Measurements from ENCODE around the gene UBE3C.
"Not testable (repeated sequence)": the region's sequence is repeated elsewhere in the genome, so short reads cannot be mapped to it uniquely, and the experiment has no call there.

The UBE3C gene

GRCh38 chr7:157274991-157275427 is 136.3 kb downstream of the UBE3C start:
- DNase-seq: no peak

DNA sequence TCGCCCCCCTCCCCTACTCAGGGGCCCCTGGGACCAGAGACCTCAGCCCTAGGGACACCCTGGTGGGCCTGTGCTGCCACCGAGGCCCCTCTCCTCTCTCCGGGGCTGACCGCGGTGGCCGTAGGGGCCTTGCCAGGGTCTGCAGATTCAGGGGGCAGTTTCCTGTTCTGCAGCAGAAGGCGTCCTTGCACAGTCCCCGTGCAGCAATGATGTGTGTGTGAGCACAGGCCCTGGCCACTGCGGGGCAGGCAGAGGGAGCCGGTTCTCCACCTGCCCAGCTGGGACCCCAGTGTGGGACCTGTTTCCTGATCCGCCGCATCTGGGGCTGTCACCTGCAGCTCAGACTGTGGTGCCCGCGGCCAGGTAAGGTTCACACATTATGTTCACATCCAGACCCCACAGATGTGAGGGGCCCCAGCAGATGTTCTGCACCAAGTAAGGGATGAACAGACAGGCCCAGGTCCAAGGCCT is 137.4 kb downstream of the UBE3C start:
- no peak for DNase-seq

DNA sequence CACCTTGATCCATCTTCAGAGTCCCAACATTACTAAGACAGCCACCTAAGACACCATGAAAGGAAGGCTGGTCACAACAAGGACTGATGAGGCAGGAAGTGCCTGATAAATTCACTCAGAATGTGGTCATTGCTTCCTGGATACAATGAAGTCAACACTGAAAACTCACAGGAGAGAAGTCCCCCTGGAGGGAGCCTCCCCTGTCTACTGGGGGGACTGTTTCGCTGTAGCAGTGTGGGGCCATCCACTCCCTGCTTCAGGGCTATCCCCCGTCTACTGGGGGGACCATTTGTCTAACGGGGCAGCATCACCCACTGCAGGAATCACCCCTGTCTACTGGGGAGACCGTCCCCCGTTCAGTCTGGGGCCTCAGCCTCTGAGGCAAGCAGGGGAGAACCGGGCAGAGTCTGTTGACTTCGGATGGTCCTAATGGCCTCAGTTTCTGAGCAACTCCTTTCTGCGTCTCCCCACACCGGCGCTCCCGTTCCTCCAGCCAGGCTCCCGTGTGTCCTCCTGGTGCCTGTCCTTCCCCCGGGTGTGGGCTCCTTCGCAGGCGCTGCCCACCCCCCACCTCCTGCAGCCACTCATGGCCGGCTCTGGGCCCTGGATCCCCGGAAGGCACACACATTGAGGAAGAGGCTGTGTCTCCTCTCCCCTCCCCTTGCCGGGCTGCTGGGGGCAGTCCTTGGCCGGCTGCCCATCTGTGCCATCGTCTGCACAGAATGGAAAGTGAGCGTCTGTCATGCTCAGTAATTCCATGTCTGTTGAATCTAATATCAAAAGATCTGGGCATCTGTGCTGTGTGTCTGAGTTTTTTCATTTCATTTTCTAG is 138.2 kb downstream of the UBE3C start:
- DNase-seq: peak; percentile 70

DNA sequence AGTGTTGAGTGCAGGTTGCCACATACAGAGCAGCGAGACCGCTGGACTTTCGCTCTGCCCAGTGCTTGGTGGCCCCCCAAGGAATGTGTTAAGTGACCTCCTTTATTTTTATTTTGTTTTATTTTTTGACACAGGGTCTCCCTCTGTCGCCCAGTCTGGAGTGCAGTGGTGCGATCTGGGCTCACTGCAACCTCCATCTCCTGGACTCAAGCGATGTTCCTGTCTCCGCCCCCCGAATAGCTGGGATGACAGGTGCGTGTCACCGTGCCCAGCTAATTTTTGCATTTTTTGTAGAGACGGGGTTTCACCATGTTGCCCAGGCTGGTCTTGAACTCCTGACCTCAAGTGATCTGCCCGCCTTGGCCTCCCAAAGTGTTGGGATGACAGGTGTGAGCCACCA is 138.8 kb downstream of the UBE3C start:
- not testable (repeated sequence) for DNase-seq

- DNase-seq: no peak
Observed at GRCh38 chr7:157278167-157278790, 139.6 kb downstream of the UBE3C start.

DNA sequence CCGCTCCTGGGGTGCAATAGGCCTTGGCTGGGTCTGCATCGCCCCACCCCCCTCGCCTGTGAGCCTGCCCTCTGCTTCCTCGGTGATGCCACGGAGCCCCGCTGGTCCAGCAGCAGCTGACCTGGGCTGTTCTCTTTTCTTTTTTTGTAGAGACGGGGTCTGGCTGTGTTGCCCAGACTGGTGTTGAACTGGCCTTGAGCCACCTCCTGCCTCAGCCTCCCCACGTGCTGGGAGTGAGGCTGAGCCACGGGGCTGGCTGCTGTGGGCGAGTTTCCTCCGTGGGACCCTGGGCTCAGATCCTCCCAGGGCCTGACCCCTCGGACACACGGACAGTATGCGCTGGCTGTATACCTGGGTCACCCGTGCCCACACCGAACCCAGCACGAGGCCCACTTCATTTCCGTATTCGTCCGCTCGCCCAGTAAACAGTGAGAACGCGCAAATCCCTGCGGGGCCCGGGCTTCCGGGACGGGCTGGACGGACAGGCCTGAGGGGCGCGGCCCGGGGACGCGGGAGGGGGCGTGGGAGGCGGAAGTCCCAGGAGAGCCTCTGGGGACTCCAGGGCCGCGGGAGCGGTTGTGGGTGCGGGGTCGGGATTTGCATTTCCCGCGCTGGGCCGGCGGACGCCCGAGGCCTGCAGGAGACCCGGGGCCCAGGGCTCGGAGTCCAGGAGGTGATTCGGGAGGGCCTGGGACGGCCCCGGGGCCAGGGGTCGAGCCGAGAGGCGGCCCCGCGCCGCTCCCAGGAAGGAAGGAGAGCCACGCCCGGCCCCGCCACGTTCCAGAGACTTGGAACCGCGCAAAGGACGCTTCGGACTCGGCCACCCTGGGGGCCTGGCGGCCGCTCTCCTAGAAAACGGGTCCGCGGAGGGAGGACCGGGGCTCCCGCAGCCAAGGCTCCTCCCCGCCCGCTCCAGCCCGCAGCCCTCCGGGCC is 140.3 kb downstream of the UBE3C start:
- no peak for DNase-seq

GRCh38 chr7:157279741-157280215 is 141.1 kb downstream of the UBE3C start:
- DNase-seq: no peak

- no peak for DNase-seq
Observed at GRCh38 chr7:157280216-157280841, 141.6 kb downstream of the UBE3C start.

DNA sequence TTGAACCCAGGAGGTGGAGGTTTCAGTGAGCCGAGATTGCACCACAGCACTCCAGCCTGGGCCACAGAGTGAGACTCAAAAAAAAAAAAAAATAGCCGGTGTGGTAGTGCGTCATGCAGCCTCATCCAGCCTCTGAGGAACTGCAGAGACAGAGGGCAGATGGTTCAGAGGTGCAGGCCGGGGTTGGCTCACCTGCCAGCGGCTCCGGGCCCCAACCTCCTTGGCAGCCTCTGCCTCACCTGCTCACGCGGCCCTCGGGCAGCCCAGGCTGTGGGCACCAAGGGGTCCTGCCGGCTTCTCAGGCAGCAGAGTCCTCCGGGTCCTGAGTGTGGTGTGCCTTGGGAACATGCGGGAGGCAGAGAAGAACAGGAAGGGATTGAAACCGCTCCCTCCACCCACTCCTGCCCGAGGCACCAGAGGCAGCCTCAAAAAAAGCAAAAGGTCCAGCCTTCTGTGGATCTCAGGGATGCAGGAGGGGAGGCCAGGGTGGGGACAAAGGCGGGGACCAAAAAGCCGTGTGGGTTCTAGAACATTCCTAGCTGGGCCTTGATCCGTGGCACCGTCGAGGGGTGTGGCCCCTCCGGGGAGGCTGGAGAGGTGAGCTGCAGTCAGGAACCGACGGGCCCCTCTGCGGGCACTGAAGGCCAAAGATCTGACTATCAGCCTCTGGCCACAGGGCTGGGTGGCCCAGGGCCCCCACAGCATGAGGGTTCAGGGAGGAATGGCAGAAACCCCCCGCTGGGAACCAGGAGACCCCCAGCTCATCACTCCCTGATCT is 142.7 kb downstream of the UBE3C start:
- DNase-seq: no peak

DNA sequence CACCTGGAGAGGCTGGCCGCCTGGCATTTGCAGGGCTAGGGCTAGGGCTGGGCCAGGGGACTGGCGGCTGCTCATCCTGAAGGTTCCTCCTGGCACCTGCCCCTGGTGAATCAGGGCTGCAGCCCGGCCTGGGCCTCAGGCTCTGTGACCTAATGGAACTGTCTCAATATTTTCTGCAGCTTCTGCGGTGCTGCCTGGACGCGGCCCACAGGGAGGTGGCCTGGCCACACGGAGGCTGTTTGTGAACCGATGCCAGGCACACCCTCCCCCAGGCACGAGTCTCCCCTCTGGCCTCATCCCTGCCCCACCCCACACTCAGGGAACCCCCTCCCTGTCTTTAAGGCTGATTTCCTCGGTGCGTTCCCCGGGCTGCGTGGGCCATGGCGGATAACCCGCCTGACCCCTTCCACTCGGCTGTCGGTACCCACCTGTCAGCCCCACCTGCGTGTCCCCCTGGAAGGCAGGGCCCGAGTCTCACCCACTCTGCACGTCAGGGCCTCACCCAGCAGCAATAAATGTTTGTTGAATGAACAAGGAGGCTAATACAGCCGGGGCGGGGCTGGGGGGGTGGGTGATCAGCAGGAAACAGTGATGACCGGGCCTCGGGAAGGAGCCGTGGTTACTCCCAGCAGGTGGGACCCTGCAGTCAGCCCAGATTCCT is 143.5 kb downstream of the UBE3C start:
- DNase-seq: peak; percentile 79

- no peak for DNase-seq
Observed at GRCh38 chr7:157284229-157285014, 145.7 kb downstream of the UBE3C start.

DNA sequence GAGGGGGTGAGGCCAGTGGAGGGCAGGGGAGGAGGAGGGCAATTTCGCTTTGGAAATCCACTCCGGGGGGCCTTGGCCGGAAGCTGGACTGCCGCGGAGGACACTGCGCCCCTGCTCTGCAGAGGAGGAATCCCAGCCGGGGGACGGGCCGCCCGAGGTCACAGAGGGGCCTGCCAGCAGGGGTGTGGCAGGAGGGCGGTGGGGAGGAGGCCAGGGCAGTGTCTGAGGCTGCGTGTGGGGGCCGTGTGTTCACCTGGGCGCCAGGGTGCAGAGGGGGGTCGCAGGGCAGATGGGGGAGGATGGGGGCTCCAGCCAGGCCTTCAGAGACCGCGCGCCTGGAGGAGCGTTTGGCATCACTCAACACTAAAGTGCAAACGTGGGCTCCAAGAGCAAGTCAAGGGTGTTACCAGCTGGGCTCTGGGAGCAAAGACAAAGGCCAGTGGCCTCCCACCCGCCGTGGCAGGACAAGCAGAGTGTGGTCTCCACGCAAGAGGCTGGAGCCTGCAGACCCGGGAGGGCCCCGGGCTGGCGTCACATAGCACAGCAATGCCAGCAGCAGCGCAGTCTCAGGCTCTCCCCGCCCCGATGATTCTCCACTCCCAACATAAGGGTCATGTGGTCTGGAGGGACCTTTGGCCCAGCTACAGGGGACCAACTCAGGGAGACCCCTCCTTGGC is 152.8 kb downstream of the UBE3C start:
- DNase-seq: no peak

DNA sequence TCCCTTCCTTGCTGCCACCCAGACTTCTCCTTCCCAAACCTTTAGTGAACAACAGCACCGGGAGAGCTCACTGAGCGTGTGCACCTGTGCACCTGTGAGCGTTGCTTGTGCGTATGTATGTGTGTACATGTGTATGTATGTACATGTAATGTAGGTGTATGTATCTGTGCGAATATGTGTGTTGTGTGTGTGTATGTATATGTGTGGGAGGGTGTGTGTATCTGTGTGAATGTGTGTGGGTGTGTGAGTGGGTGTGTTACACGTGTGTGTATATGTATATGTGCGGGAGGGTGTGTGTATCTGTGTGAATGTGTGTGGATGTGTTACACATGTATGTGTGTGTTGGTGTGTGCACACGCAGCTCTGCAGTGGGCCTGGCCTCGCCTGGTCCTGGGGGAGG is 153.5 kb downstream of the UBE3C start:
- DNase-seq: no peak

DNA sequence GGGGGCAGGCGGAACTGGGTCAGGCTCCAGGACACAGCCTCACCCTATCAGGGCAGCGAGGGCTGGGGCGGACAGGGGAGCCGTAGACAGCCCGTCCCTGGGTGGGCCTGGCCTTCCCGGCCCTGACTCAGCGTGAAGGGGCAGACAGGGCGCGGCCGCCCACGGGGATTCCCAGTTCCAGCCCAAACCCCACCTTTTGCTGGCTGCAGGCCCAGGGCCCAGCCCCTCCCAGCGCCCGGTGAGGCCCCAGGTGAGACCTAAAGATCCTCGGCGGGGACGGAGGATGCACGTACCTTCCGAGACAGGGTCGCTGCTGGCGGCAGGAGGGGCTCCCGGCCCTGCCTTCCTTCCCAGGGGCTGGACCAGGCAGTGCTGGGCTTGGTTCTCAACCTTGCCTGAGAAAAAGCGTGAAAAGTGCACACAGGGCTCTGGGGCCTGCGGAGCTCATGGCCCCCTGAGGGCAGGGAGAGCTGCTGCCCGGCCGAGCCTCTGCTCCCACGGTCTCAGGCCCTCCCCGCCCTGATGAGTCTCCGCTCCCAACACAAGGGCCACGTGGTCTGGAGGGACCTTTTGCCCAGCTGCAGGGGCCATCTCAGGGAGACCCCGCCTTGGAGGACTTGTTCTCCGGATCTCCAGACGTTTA is 154.2 kb downstream of the UBE3C start:
- no peak for DNase-seq

- DNase-seq: no peak
Observed at GRCh38 chr7:157293413-157293788, 154.7 kb downstream of the UBE3C start.

DNA sequence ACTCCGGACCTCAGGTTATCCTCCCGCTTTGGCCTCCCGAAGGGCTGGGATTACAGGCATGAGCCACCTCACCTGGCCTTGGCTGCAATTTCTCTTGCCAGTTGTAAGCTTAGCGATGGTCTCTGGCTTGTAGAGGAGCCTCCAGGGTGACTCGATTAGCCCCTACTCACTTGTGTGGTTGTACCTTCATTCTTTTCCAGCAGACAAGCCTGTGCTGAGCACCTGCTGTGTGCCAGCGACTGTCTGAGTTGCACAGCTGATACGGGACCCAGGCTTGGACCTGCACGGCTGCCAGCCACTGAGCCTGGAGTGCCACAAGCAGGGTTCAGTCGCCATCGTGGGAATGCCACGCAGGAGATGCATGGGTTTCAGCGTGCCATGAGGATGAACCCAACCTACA is 156.0 kb downstream of the UBE3C start:
- DNase-seq: no peak

DNA sequence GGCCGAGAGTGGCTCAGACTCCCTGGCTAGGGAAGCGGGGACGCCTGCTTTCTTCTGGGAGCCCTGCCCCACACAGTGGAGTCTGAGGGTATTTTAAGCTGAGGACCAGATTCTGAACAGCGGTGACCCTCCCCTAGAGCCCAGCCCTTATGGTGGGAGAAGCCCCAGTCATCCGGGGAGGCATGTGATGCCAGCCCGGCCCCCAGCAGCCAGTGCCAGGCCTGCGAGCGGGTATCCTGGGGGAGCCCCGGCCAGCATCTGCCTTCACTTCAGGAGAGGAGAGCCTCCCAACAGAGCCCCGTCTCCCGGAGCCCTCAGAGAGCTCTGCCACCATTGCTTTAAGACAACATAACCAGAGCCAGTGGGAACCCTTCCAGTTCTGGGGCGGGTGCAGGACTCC is 156.6 kb downstream of the UBE3C start:
- no peak for DNase-seq

DNA sequence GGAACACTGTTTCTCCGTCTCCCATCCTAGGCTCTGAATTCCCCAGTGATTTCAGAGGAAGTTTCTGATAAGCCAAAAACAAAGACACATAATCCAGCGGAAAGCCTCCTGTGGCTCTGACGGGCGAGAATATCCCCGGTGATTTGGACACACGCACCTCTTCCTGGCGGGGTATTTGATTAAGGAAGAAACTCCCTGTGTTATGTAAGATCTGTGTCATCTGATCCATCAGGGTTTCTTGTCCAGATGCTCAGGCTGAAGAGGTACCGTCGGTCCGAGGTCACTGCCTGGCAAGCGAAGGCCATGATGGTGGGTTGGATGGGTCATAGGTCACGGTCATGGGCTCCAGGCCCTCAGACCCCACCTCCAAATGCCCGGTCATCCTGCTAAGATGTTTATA is 158.5 kb downstream of the UBE3C start:
- DNase-seq: no peak

- DNase-seq: no peak
Observed at GRCh38 chr7:157299317-157299612, 160.5 kb downstream of the UBE3C start.
